ENCODE results near the gene TUT4.

Gene TUT4

GRCh38 chr1:52436817-52437216 lies 116.1 kb downstream of the TUT4 start:
- Histone ChIP-seq H3K23ac (ENCODE audit: low read length) (no peak overlapping the region), H2AK5ac (ENCODE audit: low read length) (no peak overlapping the region), H3K4me2 (ENCODE audit: low read length) (no peak overlapping the region), H3K79me1 (ENCODE audit: low read length) (no peaks in the 10 kb centered on the region), H2BK120ac (ENCODE audit: insufficient read depth, low read length, poor library complexity) (no peak overlapping the region), H3K36me3 (ENCODE audit: control insufficient read depth in 1 of 2, insufficient read depth in 2 of 2, low read length in 2 of 2) (peaks cover 11 to 16% of the 10 kb centered on the region in 2 experiments), H4K12ac (ENCODE audit: low read depth, low read length) (no peak overlapping the region), H4K91ac (ENCODE audit: low read depth, low read length) (no peak overlapping the region), H2BK12ac (ENCODE audit: low read length) (no peak overlapping the region), H3K27ac (ENCODE audit: low read depth, low read length) (no peak overlapping the region), H2AFZ (ENCODE audit: insufficient read depth, low read length, poor library complexity) (no peak overlapping the region), H3K27me3 (ENCODE audit: insufficient read depth, low read length) (no peaks in the 10 kb centered on the region), H3K18ac (ENCODE audit: low read length) (no peak overlapping the region), H2BK5ac (ENCODE audit: low read depth, low read length, poor library complexity) (no peak overlapping the region), H3K14ac (ENCODE audit: low read length) (no peak overlapping the region), H3K4ac (ENCODE audit: low read depth, low read length) (no peak overlapping the region), H3K9me3 (ENCODE audit: insufficient read depth, low read depth, low read length) (no peaks in the 10 kb centered on the region), H3K79me2 (ENCODE audit: control insufficient read depth, insufficient read depth, low read length, poor library complexity) (no peaks in the 10 kb centered on the region), H3K9ac (ENCODE audit: low read length) (no peak overlapping the region), H4K8ac (ENCODE audit: low read depth, low read length) (no peak overlapping the region), H3K4me3 (ENCODE audit: low read depth, low read length) (no peak overlapping the region), H3K4me1 (ENCODE audit: control insufficient read depth in 1 of 2, insufficient read depth in 2 of 2, low read length in 2 of 2) (no peaks in the 10 kb centered on the region)
- whole genome bisulfite sequencing (ENCODE audit: extremely low coverage, insufficient coverage, insufficient read length): no CpG with 5 or more reads among the region's 7 CpGs
- no peak for DNase-seq

DNA sequence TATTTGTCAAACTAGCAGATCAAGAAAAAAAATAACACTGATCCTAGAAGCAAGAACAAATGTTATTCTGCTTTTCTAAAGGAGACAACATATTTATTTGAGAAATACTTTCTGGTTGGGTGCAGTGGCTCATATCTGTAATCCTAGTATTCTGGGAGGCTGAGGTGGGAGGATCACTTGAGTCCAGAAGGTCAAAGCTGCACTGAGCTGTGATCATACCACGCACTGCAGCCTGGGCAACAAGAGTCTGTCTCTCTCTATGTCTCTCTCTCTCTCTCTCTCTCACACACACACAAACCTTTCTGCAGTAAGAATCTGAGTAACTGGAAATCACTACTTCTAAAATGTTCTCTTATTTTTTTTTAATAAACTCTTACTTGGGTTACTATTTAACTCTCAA lies 117.2 kb downstream of the TUT4 start:
- no peaks in the 10 kb centered on the region for H3K4me1 ChIP-seq (ENCODE audit: control insufficient read depth in 1 of 2, insufficient read depth in 2 of 2, low read length in 2 of 2)
- no peak overlapping the region for H3K14ac ChIP-seq (ENCODE audit: low read length)
- no peak overlapping the region for H2AK5ac ChIP-seq (ENCODE audit: low read length)
- no peak overlapping the region for H3K4ac ChIP-seq (ENCODE audit: low read depth, low read length)
- H3K9ac ChIP-seq (ENCODE audit: low read length): no peak overlapping the region
- H2BK5ac ChIP-seq (ENCODE audit: low read depth, low read length, poor library complexity): no peak overlapping the region
- no peak for DNase-seq
- no peak overlapping the region for H3K4me2 ChIP-seq (ENCODE audit: low read length)
- WGBS (ENCODE audit: extremely low coverage, insufficient coverage, insufficient read length): no CpG with 5 or more reads among the region's 1 CpG
- H3K4me3 ChIP-seq (ENCODE audit: low read depth, low read length): no peak overlapping the region
- H3K18ac ChIP-seq (ENCODE audit: low read length): no peak overlapping the region
- H3K79me1 ChIP-seq (ENCODE audit: low read length): no peaks in the 10 kb centered on the region
- no peak overlapping the region for H3K23ac ChIP-seq (ENCODE audit: low read length)
- H4K12ac ChIP-seq (ENCODE audit: low read depth, low read length): no peak overlapping the region
- no peaks in the 10 kb centered on the region for H3K27me3 ChIP-seq (ENCODE audit: insufficient read depth, low read length)
- H3K79me2 ChIP-seq (ENCODE audit: control insufficient read depth, insufficient read depth, low read length, poor library complexity): no peaks in the 10 kb centered on the region
- no peak overlapping the region for H3K27ac ChIP-seq (ENCODE audit: low read depth, low read length)
- H2BK120ac ChIP-seq (ENCODE audit: insufficient read depth, low read length, poor library complexity): no peak overlapping the region
- no peak overlapping the region for H2BK12ac ChIP-seq (ENCODE audit: low read length)
- H4K91ac ChIP-seq (ENCODE audit: low read depth, low read length): no peak overlapping the region
- no peak overlapping the region for H2AFZ ChIP-seq (ENCODE audit: insufficient read depth, low read length, poor library complexity)
- no peak overlapping the region for H4K8ac ChIP-seq (ENCODE audit: low read depth, low read length)
- H3K36me3 ChIP-seq (ENCODE audit: control insufficient read depth in 1 of 2, insufficient read depth in 2 of 2, low read length in 2 of 2): peaks cover 16 to 19% of the 10 kb centered on the region in 2 experiments
- H3K9me3 ChIP-seq (ENCODE audit: insufficient read depth, low read depth, low read length): no peaks in the 10 kb centered on the region

DNA sequence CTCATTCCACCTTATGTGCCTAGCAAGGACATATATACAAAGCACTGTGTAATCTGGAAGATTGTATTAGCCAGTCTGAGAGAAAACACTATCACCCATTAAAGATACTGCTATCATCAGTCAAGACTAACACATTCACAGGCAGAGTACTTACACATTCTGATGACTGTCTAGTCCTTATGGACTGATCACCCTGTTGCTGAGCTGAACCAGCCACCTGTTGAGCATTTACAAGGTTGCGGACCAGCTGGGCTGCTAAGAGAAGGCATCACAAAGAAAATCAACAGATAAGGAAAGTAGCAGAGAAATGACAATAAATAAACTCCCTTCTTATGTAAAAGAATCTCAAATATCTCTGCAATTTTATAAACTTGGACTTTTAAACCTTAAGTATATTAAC lies 117.7 kb downstream of the TUT4 start:
- Histone ChIP-seq H2BK5ac (ENCODE audit: low read depth, low read length, poor library complexity) (no peak overlapping the region), H3K4me3 (ENCODE audit: low read depth, low read length) (no peak overlapping the region), H3K4ac (ENCODE audit: low read depth, low read length) (no peak overlapping the region), H2AFZ (ENCODE audit: insufficient read depth, low read length, poor library complexity) (no peak overlapping the region), H3K9me3 (ENCODE audit: insufficient read depth, low read depth, low read length) (no peaks in the 10 kb centered on the region), H3K9ac (ENCODE audit: low read length) (no peak overlapping the region), H2BK120ac (ENCODE audit: insufficient read depth, low read length, poor library complexity) (no peak overlapping the region), H4K12ac (ENCODE audit: low read depth, low read length) (no peak overlapping the region), H3K27me3 (ENCODE audit: insufficient read depth, low read length) (no peaks in the 10 kb centered on the region), H3K36me3 (ENCODE audit: control insufficient read depth in 1 of 2, insufficient read depth in 2 of 2, low read length in 2 of 2) (peaks cover 18 to 22% of the 10 kb centered on the region in 2 experiments), H3K4me1 (ENCODE audit: control insufficient read depth in 1 of 2, insufficient read depth in 2 of 2, low read length in 2 of 2) (no peaks in the 10 kb centered on the region), H3K23ac (ENCODE audit: low read length) (no peak overlapping the region), H3K27ac (ENCODE audit: low read depth, low read length) (no peak overlapping the region), H3K14ac (ENCODE audit: low read length) (no peak overlapping the region), H3K79me1 (ENCODE audit: low read length) (no peaks in the 10 kb centered on the region), H2AK5ac (ENCODE audit: low read length) (no peak overlapping the region), H3K4me2 (ENCODE audit: low read length) (no peak overlapping the region), H3K18ac (ENCODE audit: low read length) (no peak overlapping the region), H4K8ac (ENCODE audit: low read depth, low read length) (no peak overlapping the region), H4K91ac (ENCODE audit: low read depth, low read length) (no peak overlapping the region), H3K79me2 (ENCODE audit: control insufficient read depth, insufficient read depth, low read length, poor library complexity) (no peaks in the 10 kb centered on the region), H2BK12ac (ENCODE audit: low read length) (no peak overlapping the region)
- no peak for DNase-seq
- no CpG with 5 or more reads among the region's 1 CpG for WGBS (ENCODE audit: extremely low coverage, insufficient coverage, insufficient read length)

DNA sequence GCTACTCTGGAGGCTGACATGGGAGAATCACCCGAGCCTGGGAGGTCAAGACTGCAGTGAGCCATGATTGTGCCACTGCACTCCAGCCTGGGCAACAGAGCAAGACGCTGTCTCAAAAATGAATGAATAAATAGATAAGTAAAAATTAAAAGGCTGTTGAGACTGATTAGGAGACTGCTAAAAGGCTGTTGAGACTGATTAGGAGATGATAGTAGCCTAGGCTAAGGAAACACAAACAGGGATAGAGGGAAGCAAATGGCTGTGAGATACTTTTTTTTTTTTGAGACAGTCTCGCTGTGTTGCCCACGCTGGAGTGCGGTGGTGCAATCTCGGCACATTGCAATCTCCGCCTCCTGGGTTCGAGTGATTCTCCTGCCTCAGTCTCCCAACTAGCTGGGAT lies 120.1 kb downstream of the TUT4 start:
- H3K36me3 ChIP-seq (ENCODE audit: control insufficient read depth in 1 of 2, insufficient read depth in 2 of 2, low read length in 2 of 2): peaks cover 22 to 23% of the 10 kb centered on the region in 2 experiments
- no peak overlapping the region for H3K18ac ChIP-seq (ENCODE audit: low read length)
- no peak overlapping the region for H4K12ac ChIP-seq (ENCODE audit: low read depth, low read length)
- H2BK5ac ChIP-seq (ENCODE audit: low read depth, low read length, poor library complexity): no peak overlapping the region
- H3K9ac ChIP-seq (ENCODE audit: low read length): no peak overlapping the region
- no peak overlapping the region for H2BK12ac ChIP-seq (ENCODE audit: low read length)
- H4K91ac ChIP-seq (ENCODE audit: low read depth, low read length): no peak overlapping the region
- H3K79me2 ChIP-seq (ENCODE audit: control insufficient read depth, insufficient read depth, low read length, poor library complexity): no peaks in the 10 kb centered on the region
- no peak overlapping the region for H2AFZ ChIP-seq (ENCODE audit: insufficient read depth, low read length, poor library complexity)
- no peak overlapping the region for H2AK5ac ChIP-seq (ENCODE audit: low read length)
- no peak overlapping the region for H3K23ac ChIP-seq (ENCODE audit: low read length)
- no peak overlapping the region for H3K4me3 ChIP-seq (ENCODE audit: low read depth, low read length)
- H3K27ac ChIP-seq (ENCODE audit: low read depth, low read length): no peak overlapping the region
- no peaks in the 10 kb centered on the region for H3K27me3 ChIP-seq (ENCODE audit: insufficient read depth, low read length)
- H3K14ac ChIP-seq (ENCODE audit: low read length): no peak overlapping the region
- no peak overlapping the region for H3K4ac ChIP-seq (ENCODE audit: low read depth, low read length)
- no CpG with 5 or more reads among the region's 8 CpGs for WGBS (ENCODE audit: extremely low coverage, insufficient coverage, insufficient read length)
- no peak overlapping the region for H4K8ac ChIP-seq (ENCODE audit: low read depth, low read length)
- DNase-seq: no peak
- H2BK120ac ChIP-seq (ENCODE audit: insufficient read depth, low read length, poor library complexity): no peak overlapping the region
- H3K79me1 ChIP-seq (ENCODE audit: low read length): no peaks in the 10 kb centered on the region
- no peaks in the 10 kb centered on the region for H3K9me3 ChIP-seq (ENCODE audit: insufficient read depth, low read depth, low read length)
- no peaks in the 10 kb centered on the region for H3K4me1 ChIP-seq (ENCODE audit: control insufficient read depth in 1 of 2, insufficient read depth in 2 of 2, low read length in 2 of 2)
- no peak overlapping the region for H3K4me2 ChIP-seq (ENCODE audit: low read length)

Data from trophoblast cell (in vitro differentiated cells and primary cell).